ENCODE measurements around the gene ASTN2.

ASTN2 gene

GRCh38 chr9:116733010-116733641 lies 681.7 kb downstream of the ASTN2 start:
- no peak overlapping the region for H3K27ac ChIP-seq
- TF ChIP-seq, protein P1, sequence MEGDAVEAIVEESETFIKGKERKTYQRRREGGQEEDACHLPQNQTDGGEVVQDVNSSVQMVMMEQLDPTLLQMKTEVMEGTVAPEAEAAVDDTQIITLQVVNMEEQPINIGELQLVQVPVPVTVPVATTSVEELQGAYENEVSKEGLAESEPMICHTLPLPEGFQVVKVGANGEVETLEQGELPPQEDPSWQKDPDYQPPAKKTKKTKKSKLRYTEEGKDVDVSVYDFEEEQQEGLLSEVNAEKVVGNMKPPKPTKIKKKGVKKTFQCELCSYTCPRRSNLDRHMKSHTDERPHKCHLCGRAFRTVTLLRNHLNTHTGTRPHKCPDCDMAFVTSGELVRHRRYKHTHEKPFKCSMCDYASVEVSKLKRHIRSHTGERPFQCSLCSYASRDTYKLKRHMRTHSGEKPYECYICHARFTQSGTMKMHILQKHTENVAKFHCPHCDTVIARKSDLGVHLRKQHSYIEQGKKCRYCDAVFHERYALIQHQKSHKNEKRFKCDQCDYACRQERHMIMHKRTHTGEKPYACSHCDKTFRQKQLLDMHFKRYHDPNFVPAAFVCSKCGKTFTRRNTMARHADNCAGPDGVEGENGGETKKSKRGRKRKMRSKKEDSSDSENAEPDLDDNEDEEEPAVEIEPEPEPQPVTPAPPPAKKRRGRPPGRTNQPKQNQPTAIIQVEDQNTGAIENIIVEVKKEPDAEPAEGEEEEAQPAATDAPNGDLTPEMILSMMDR (conservative IDR thresholded peaks at IDR 0.05) = no peak

GRCh38 chr9:116726602-116727001 lies 688.3 kb downstream of the ASTN2 start:
- TF ChIP-seq, protein P1 (conservative IDR thresholded peaks at IDR 0.05) = no peak
- H3K27ac ChIP-seq = no peak overlapping the region

GRCh38 chr9:116724123-116724522 lies 690.7 kb downstream of the ASTN2 start:
- TF ChIP-seq, protein P1 (conservative IDR thresholded peaks at IDR 0.05) = no peak
- H3K27ac ChIP-seq = no peak overlapping the region

- H3K27ac ChIP-seq = no peak overlapping the region
- TF ChIP-seq, protein P1 (conservative IDR thresholded peaks at IDR 0.05) = no peak
Measured at GRCh38 chr9:116721944-116722343, 692.9 kb downstream of the ASTN2 start.

GRCh38 chr9:116721411-116721810 lies 693.4 kb downstream of the ASTN2 start:
- TF ChIP-seq, protein P1 (conservative IDR thresholded peaks at IDR 0.05) = no peak
- H3K27ac ChIP-seq = no peak overlapping the region

DNA sequence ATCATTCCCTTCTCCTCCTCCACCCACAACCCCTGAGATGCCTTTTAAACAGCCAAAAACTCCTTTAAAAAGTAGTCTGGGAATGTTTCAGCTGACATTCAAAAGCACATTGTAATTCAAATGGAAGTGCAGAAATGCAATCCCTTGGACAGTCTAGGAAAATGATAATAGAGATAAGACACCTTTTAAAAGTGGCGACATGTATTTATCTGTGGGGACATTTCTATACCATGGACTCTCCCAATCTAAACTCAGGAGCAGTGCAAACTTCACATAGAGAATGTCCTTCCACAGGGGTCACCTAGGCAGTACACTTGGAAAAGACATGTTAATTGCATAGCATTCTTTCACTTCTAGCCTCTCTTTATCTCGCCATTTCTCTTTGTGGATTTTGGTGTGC lies 694.7 kb downstream of the ASTN2 start:
- no peak overlapping the region for H3K27ac ChIP-seq
- TF ChIP-seq, protein P1 (conservative IDR thresholded peaks at IDR 0.05) = no peak

DNA sequence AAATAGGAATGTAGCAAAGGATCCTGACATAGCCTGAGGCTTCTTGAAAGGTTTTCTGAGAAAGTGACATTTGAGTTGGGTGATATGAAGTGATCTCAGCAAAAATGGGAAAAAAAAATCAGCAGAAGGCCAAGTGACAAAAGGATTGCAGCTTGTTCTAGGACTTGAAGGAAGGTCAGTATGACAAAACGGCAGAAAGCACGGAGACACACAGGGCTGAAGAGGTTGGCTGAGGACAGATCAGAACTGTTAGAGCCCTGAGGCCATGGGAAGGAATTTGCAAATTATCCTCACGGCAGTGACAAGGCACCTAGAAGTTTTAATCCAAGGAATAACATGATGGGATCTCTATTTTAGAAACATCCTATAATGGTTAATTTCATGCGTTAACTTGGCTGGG lies 696.7 kb downstream of the ASTN2 start:
- TF ChIP-seq, protein P1 (conservative IDR thresholded peaks at IDR 0.05) = no peak
- no peak overlapping the region for H3K27ac ChIP-seq

All from VCaP (cell line).